IMR-90 (cell line): ENCODE measurements around the gene MICALL2. TPM values are rescaled to one million over a fixed set of nuclear protein-coding genes. Genes with fewer than 3 reads are reported as not detected.

Experiments
- ATAC-seq: fragments of 200-7000 bp; cut with Tn5 transposase; 2 replicates; pipeline ENCODE4 v1.9.1; 2020; ENCODE audit warnings: low read depth, mild to moderate bottlenecking, moderate library complexity
- BruUV-seq: library from RNA; stranded (reverse); fragments of 400-500 nt; replicated peaks from 2 replicates; lab custom pipeline; 2021; lab: Mats Ljungman, UMichigan
- CTCF ChIA-PET: fragments of 300-600 bp; formaldehyde crosslinking; extraction: SDS; loops from one replicate; lab custom pipeline; 2021; ENCODE audit warnings: antibody characterized with exemption; lab: Yijun Ruan, JAX
- POLR2A ChIA-PET: fragments of 300-600 bp; sonication (Branson Sonifier 250); formaldehyde crosslinking; loops from one replicate; lab custom pipeline; 2022; ENCODE audit warnings: antibody characterized with exemption; ENCODE audit not compliant: unreplicated experiment; lab: Charles Lee
- DNase-seq: peaks from one replicate; pipeline ENCODE4 v3.0.0; 2013
- H2AFZ ChIP-seq: replicated peaks from 2 replicates; pipeline ENCODE3; 2013; ENCODE audit warnings: low read length, mild to moderate bottlenecking; ENCODE audit not compliant: poor library complexity
- H2AK5ac ChIP-seq: 2 replicates; pipeline ENCODE4 v1.6.1; 2013; ENCODE audit warnings: low read depth, low read length, inconsistent platforms
- H2AK9ac ChIP-seq: replicated peaks from 2 replicates; pipeline ENCODE3; 2013; ENCODE audit warnings: mild to moderate bottlenecking, low read depth, low read length, moderate library complexity; ENCODE audit not compliant: poor library complexity
- H2BK120ac ChIP-seq: 2 replicates; pipeline ENCODE4 v1.6.1; 2013; ENCODE audit warnings: low read depth, low read length, inconsistent platforms
- H2BK15ac ChIP-seq: 3 replicates; pipeline ENCODE4 v1.6.1; 2013; ENCODE audit warnings: low read depth, low read length, inconsistent platforms
- H2BK20ac ChIP-seq: 2 replicates; pipeline ENCODE4 v1.6.1; 2013; ENCODE audit warnings: low read depth, mild to moderate bottlenecking, inconsistent platforms, low read length, moderate library complexity
- H2BK5ac ChIP-seq: 2 replicates; pipeline ENCODE4 v1.6.1; 2013; ENCODE audit warnings: mild to moderate bottlenecking, low read depth, low read length, inconsistent platforms; ENCODE audit not compliant: poor library complexity, severe bottlenecking
- H3K14ac ChIP-seq: replicated peaks from 2 replicates; pipeline ENCODE4 v1.6.1; 2013; ENCODE audit warnings: low read depth, low read length, inconsistent platforms
- H3K18ac ChIP-seq: 2 replicates; pipeline ENCODE4 v1.6.1; 2013; ENCODE audit warnings: low read depth, low read length, control low read depth
- H3K23ac ChIP-seq: 2 replicates; pipeline ENCODE4 v1.6.1; 2013; ENCODE audit warnings: low read depth, low read length, inconsistent platforms
- H3K27ac ChIP-seq: 2 replicates; pipeline ENCODE4 v1.5.1; 2013; ENCODE audit warnings: mild to moderate bottlenecking, control low read depth, low read length; ENCODE audit not compliant: insufficient read depth
- H3K27me3 ChIP-seq: 2 replicates; pipeline ENCODE4 v1.6.1; 2013; ENCODE audit warnings: low read length; ENCODE audit not compliant: control insufficient read depth, insufficient read depth
- H3K36me3 ChIP-seq: 2 replicates; pipeline ENCODE4 v1.6.1; 2013; ENCODE audit warnings: low read length, mixed read lengths; ENCODE audit not compliant: control insufficient read depth, insufficient read depth
- H3K4ac ChIP-seq: 2 replicates; pipeline ENCODE4 v1.6.1; 2013; ENCODE audit warnings: low read depth, low read length, inconsistent platforms
- H3K4me1 ChIP-seq: 2 replicates; pipeline ENCODE4 v1.6.1; 2013; ENCODE audit warnings: low read length, mixed read lengths; ENCODE audit not compliant: control insufficient read depth, insufficient read depth
- H3K4me2 ChIP-seq: 2 replicates; pipeline ENCODE4 v1.6.1; 2013; ENCODE audit warnings: low read depth, mild to moderate bottlenecking, control low read depth, low read length, moderate library complexity
- H3K4me3 ChIP-seq: 2 replicates; pipeline ENCODE4 v1.5.1; 2013; ENCODE audit warnings: low read depth, mild to moderate bottlenecking, control low read depth, low read length, moderate library complexity; ENCODE audit not compliant: insufficient read depth
- H3K56ac ChIP-seq: 2 replicates; pipeline ENCODE4 v1.6.1; 2013; ENCODE audit warnings: low read length, inconsistent platforms; ENCODE audit not compliant: insufficient read depth; ENCODE audit errors: extremely low read depth
- H3K79me1 ChIP-seq, 2 experiments: 2 replicates each; pipeline ENCODE4 v1.6.1; 2013; ENCODE audit warnings: low read length in 2 of 2, inconsistent platforms in 1 of 2, low read depth in 1 of 2
- H3K9ac ChIP-seq: 2 replicates; pipeline ENCODE4 v1.6.1; 2013; ENCODE audit warnings: low read depth, low read length, control low read depth
- H3K9me1 ChIP-seq: 2 replicates; pipeline ENCODE4 v1.6.1; 2013; ENCODE audit warnings: low read length, inconsistent platforms; ENCODE audit not compliant: insufficient read depth
- H3K9me3 ChIP-seq: 2 replicates; pipeline ENCODE4 v1.6.1; 2013; ENCODE audit warnings: low read length; ENCODE audit not compliant: control insufficient read depth, insufficient read depth
- H4K20me1 ChIP-seq: 2 replicates; pipeline ENCODE4 v1.6.1; 2013; ENCODE audit warnings: low read length, inconsistent platforms; ENCODE audit not compliant: insufficient read depth
- H4K5ac ChIP-seq: 2 replicates; pipeline ENCODE4 v1.6.1; 2013; ENCODE audit warnings: mild to moderate bottlenecking, low read depth, low read length, control low read depth
- H4K8ac ChIP-seq, 2 experiments: 2 replicates each; pipeline ENCODE4 v1.6.1; 2013; ENCODE audit warnings: low read depth in 2 of 2, low read length in 2 of 2, control low read depth in 1 of 2, inconsistent platforms in 1 of 2
- H4K91ac ChIP-seq: 2 replicates; pipeline ENCODE4 v1.6.1; 2013; ENCODE audit warnings: low read depth, low read length, inconsistent platforms; ENCODE audit not compliant: insufficient read depth
- BHLHE40 ChIP-seq: fragments of 150-350 bp; IDR thresholded peaks from 2 replicates; pipeline ENCODE4 v1.6.1; 2016; ENCODE audit warnings: mild to moderate bottlenecking, low read depth, low read length
- CEBPB ChIP-seq: IDR thresholded peaks from 2 replicates; pipeline ENCODE4 v1.6.1; 2012; ENCODE audit warnings: low read depth, low read length, improper control_type of control experiment
- CHD1 ChIP-seq: IDR thresholded peaks from 2 replicates; pipeline ENCODE4 v1.6.1; 2012; ENCODE audit warnings: low read depth, low read length, improper control_type of control experiment
- CTCF ChIP-seq: conservative IDR thresholded peaks from 2 replicates; pipeline ENCODE4 v1.5.1; 2012; ENCODE audit warnings: mild to moderate bottlenecking, low read depth, low read length, improper control_type of control experiment
- FOS ChIP-seq: fragments of 150-350 bp; IDR thresholded peaks from 2 replicates; pipeline ENCODE4 v1.6.1; 2016; ENCODE audit warnings: low read depth, low read length
- MAFK ChIP-seq: IDR thresholded peaks from 2 replicates; pipeline ENCODE4 v1.6.1; 2012; ENCODE audit warnings: low read depth, low read length, improper control_type of control experiment
- MAZ ChIP-seq: IDR thresholded peaks from 2 replicates; pipeline ENCODE4 v1.6.1; 2012; ENCODE audit warnings: low read depth, mild to moderate bottlenecking, low read length, improper control_type of control experiment, moderate library complexity, borderline replicate concordance
- NFE2L2 ChIP-seq: fragments of 150-350 bp; IDR thresholded peaks from 2 replicates; pipeline ENCODE4 v1.6.1; 2016; ENCODE audit warnings: low read depth, mild to moderate bottlenecking, low read length
- POLR2A ChIP-seq: IDR thresholded peaks from 2 replicates; pipeline ENCODE4 v1.6.1; 2012; ENCODE audit warnings: mild to moderate bottlenecking, low read depth, low read length
- RAD21 ChIP-seq: IDR thresholded peaks from 2 replicates; pipeline ENCODE4 v1.6.1; 2012; ENCODE audit warnings: low read length, improper control_type of control experiment
- RCOR1 ChIP-seq: IDR thresholded peaks from 2 replicates; pipeline ENCODE4 v1.6.1; 2012; ENCODE audit warnings: mild to moderate bottlenecking, low read length, improper control_type of control experiment; ENCODE audit not compliant: insufficient replicate concordance
- SMC3 ChIP-seq: fragments of 150-350 bp; IDR thresholded peaks from 2 replicates; pipeline ENCODE4 v1.6.1; 2016; ENCODE audit warnings: low read depth, mild to moderate bottlenecking, antibody characterized with exemption, low read length, moderate library complexity
- WGBS, 2 experiments: methylation state at CpG; one replicate each; pipeline versions ENCODE4 v1.1.5 to v1.1.7; 2013; ENCODE audit warnings: missing lambda C conversion rate in 2 of 2; ENCODE audit not compliant: insufficient read length in 1 of 2; ENCODE audit errors: extremely low coverage in 2 of 2; 5-methylcytosine and 5-hydroxymethylcytosine counted together
- dilution Hi-C: fragments of 300-500 bp; cut with HindIII; formaldehyde crosslinking; loops from one replicate; pipeline ENCODE4 v1.14.3; 2018; ENCODE audit warnings: low sequenced_read_pairs; ENCODE audit not compliant: unreplicated experiment
- in situ Hi-C: fragments of 300-500 bp; cut with MboI; formaldehyde crosslinking; loops from 3 replicates; pipeline ENCODE4 v1.14.3; 2019; ENCODE audit warnings: low sequenced_read_pairs, inconsistent platforms, mixed read lengths
- intact Hi-C: fragments of 100-400 bp; cut with micrococcal nuclease; formaldehyde crosslinking; loops from 2 replicates; pipeline ENCODE4 v1.10.0; 2022
- polyA plus RNA-seq, 3 experiments: library from polyadenylated mRNA; depleted of rRNA; stranded (reverse); fragments of >200 nt; gene quantifications; 2 replicates each; pipeline ENCODE4 v1.2.3, GENCODE V29; 2012; ENCODE audit warnings: low replicate concordance in 1 of 3
- total RNA-seq: library from RNA; depleted of rRNA; stranded (reverse); fragments of >200 nt; gene quantifications from 2 replicates; pipeline ENCODE4 v1.2.3, GENCODE V29; 2012
- TF ChIP-seq, protein P1 (sequence below): fragments of 150-350 bp; IDR thresholded peaks from 2 replicates; pipeline ENCODE4 v1.6.1; 2017; ENCODE audit warnings: mild to moderate bottlenecking, antibody characterized with exemption, low read length, low read depth

Gene MICALL2
- total and polyA plus RNA-seq, 2 of the 4 experiments (the other 2 are of a cell fraction), result 6.6 to 34.1 TPM

GRCh38 chr7:1415389-1415990 lies 43.8 kb downstream of the MICALL2 start (continued):
- TF ChIP-seq RAD21 (no peak), POLR2A (no peak), CHD1 (no peak), CEBPB (no peak), MAZ (no peak)

GRCh38 chr7:1413936-1414639 lies 45.2 kb downstream of the MICALL2 start:
- peaks cover 3% of the 10 kb centered on the region for H3K9me1 ChIP-seq
- H2BK5ac ChIP-seq, result no peak overlapping the region
- no peaks in the 10 kb centered on the region for H4K20me1 ChIP-seq
- no peak overlapping the region for H2BK20ac ChIP-seq
- no peak overlapping the region for H4K8ac ChIP-seq
- no peak overlapping the region for H3K4ac ChIP-seq
- no peak overlapping the region for H3K4me3 ChIP-seq
- no peak overlapping the region for H3K4me2 ChIP-seq
- no peak overlapping the region for H3K56ac ChIP-seq
- BruUV-seq, result no TSS peak
- no peaks in the 10 kb centered on the region for H3K9me3 ChIP-seq
- CTCF ChIA-PET, result no interaction called here
- no peak overlapping the region for H3K18ac ChIP-seq
- no peak overlapping the region for H4K5ac ChIP-seq
- dilution Hi-C loops (no loop called here), in situ Hi-C loops (no loop called here), intact Hi-C loops (loop anchor here (5.0 to 10.0 kb wide), 2 partner anchors 189 to 222 kb away; no protein-coding TSS in a partner anchor)
- H3K14ac ChIP-seq, result no peak overlapping the region
- no peak overlapping the region for H2AK5ac ChIP-seq
- no peak overlapping the region for H2BK15ac ChIP-seq
- H4K91ac ChIP-seq, result no peak overlapping the region
- 86% methylated on average over 5 of the region's 21 CpGs; no CpG with 5 or more reads in 1 of the 2 experiments for WGBS, 2 experiments
- H3K27me3 ChIP-seq, result peaks cover 21% of the 10 kb centered on the region
- DNase-seq (no peak), ATAC-seq (no peak)
- no peaks in the 10 kb centered on the region for H3K79me1 ChIP-seq
- H3K23ac ChIP-seq, result no peak overlapping the region
- no peak overlapping the region for H2BK120ac ChIP-seq
- H3K9ac ChIP-seq, result no peak overlapping the region
- H3K4me1 ChIP-seq, result no peaks in the 10 kb centered on the region
- no peak overlapping the region for H2AFZ ChIP-seq
- H2AK9ac ChIP-seq, result no peak overlapping the region
- H3K36me3 ChIP-seq, result no peaks in the 10 kb centered on the region
- POLR2A ChIA-PET, result no interaction called here
- H3K27ac ChIP-seq, result no peak overlapping the region
- TF ChIP-seq NFE2L2 (no peak), BHLHE40 (no peak), SMC3 (no peak), RCOR1 (no peak), CEBPB (no peak), FOS (no peak), MAZ (no peak), CTCF (no peak), MAFK (no peak)
- TF ChIP-seq, protein P1, sequence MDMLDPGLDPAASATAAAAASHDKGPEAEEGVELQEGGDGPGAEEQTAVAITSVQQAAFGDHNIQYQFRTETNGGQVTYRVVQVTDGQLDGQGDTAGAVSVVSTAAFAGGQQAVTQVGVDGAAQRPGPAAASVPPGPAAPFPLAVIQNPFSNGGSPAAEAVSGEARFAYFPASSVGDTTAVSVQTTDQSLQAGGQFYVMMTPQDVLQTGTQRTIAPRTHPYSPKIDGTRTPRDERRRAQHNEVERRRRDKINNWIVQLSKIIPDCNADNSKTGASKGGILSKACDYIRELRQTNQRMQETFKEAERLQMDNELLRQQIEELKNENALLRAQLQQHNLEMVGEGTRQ, result no peak
